ENCODE data around the gene RAE1. TPM values are rescaled to one million over a fixed set of nuclear protein-coding genes. Genes with fewer than 3 reads are reported as not detected.

Gene RAE1
- total and polyA plus RNA-seq, 2 donors (not counting 3 experiments of a cell fraction or from before 2014, with no cell fraction given), result 34.1 to 55.8 TPM

GRCh38 chr20:57352305-57352704 lies 1.2 kb downstream of the RAE1 start:
- no peaks in the 10 kb centered on the region for H4K20me1 ChIP-seq (replicated peaks; ENCODE audit: control insufficient read depth, extremely low read depth, insufficient read depth, low read length)
- BruUV-seq (replicated peaks), result no TSS peak
- POLR2A ChIA-PET, result no interaction called here
- peaks cover 9% of the 10 kb centered on the region for H3K4me1 ChIP-seq (ENCODE audit: control insufficient read depth, extremely low read depth, insufficient read depth, low read length)
- peaks cover 34% of the 10 kb centered on the region for H3K79me2 ChIP-seq (ENCODE audit: control insufficient read depth, insufficient read depth, low read length)
- H3K4me3 ChIP-seq (replicated peaks in 1 of 3; ENCODE audit: insufficient read depth in 1 of 3, low read depth in 1 of 3, low read length in 3 of 3), result peak overlapping the region in 1 of 3 experiments; percentile 72
- CTCF ChIA-PET, result no interaction called here
- TF ChIP-seq MYC (IDR thresholded peaks at IDR 0.05; ENCODE audit: low read depth, low read length) (no peak), CTCF (IDR thresholded peaks at IDR 0.05; ENCODE audit: extremely low read depth in 1 of 2, insufficient read depth in 1 of 2, low read depth in 1 of 2, low read length in 2 of 2) (no peak), POLR2A (IDR thresholded peaks at IDR 0.05; ENCODE audit: low read depth, low read length) (no peak), GATA2 (IDR thresholded peaks at IDR 0.05; ENCODE audit: insufficient read depth, insufficient read length, low read depth, low read length) (no peak), FOS (IDR thresholded peaks at IDR 0.05; ENCODE audit: borderline replicate concordance, insufficient read depth, low read length) (no peak), JUN (IDR thresholded peaks at IDR 0.05; ENCODE audit: borderline replicate concordance, insufficient read depth, insufficient read length, low read depth) (no peak)
- intact Hi-C loops (cut with micrococcal nuclease), result no loop called here
- no peaks in the 10 kb centered on the region for H3K9me3 ChIP-seq (replicated peaks; ENCODE audit: control insufficient read depth, insufficient read depth, low read length)
- no peaks in the 10 kb centered on the region for H3K9me1 ChIP-seq (replicated peaks; ENCODE audit: control insufficient read depth, extremely low read depth, insufficient read depth, low read length)
- no peak overlapping the region for H3K9ac ChIP-seq (replicated peaks; ENCODE audit: extremely low read depth, insufficient read depth, low read length)
- H3K27me3 ChIP-seq (ENCODE audit: control insufficient read depth in 2 of 2, insufficient read depth in 2 of 2, low read length in 2 of 2), result no peaks in the 10 kb centered on the region
- H2AFZ ChIP-seq (ENCODE audit: low read depth, low read length), result no peak overlapping the region
- peaks cover 24 to 25% of the 10 kb centered on the region in 2 experiments for H3K36me3 ChIP-seq (ENCODE audit: control insufficient read depth in 2 of 2, extremely low read depth in 1 of 2, insufficient read depth in 2 of 2, low read length in 2 of 2)
- DNase-seq (ENCODE audit: low read depth, low spot score), result no peak
- dilution Hi-C loops (cut with MboI; ENCODE audit: extremely low pct_ligation_motif_present, low sequenced_read_pairs), result no loop called here
- no peak overlapping the region for H3K27ac ChIP-seq (ENCODE audit: insufficient read depth, low read depth, low read length)
- peak; percentile 62 for FAIRE-seq
- H3K4me2 ChIP-seq (ENCODE audit: insufficient read depth, low read length), result peak overlapping the region; percentile 83

GRCh38 chr20:57353351-57353750 lies 2.3 kb downstream of the RAE1 start:
- dilution Hi-C loops (cut with MboI; ENCODE audit: extremely low pct_ligation_motif_present, low sequenced_read_pairs) (no loop called here), intact Hi-C loops (cut with micrococcal nuclease) (no loop called here)
- H3K9me3 ChIP-seq (replicated peaks; ENCODE audit: control insufficient read depth, insufficient read depth, low read length), result no peaks in the 10 kb centered on the region
- ChIA-PET CTCF (no interaction called here), POLR2A (no interaction called here)
- H3K36me3 ChIP-seq (ENCODE audit: control insufficient read depth in 2 of 2, extremely low read depth in 1 of 2, insufficient read depth in 2 of 2, low read length in 2 of 2), result peaks cover 24 to 25% of the 10 kb centered on the region in 2 experiments
- no peaks in the 10 kb centered on the region for H3K9me1 ChIP-seq (replicated peaks; ENCODE audit: control insufficient read depth, extremely low read depth, insufficient read depth, low read length)
- H3K9ac ChIP-seq (replicated peaks; ENCODE audit: extremely low read depth, insufficient read depth, low read length), result no peak overlapping the region
- H3K4me1 ChIP-seq (ENCODE audit: control insufficient read depth, extremely low read depth, insufficient read depth, low read length), result peaks cover 9% of the 10 kb centered on the region
- H3K79me2 ChIP-seq (ENCODE audit: control insufficient read depth, insufficient read depth, low read length), result peaks cover 34% of the 10 kb centered on the region
- H3K27me3 ChIP-seq (ENCODE audit: control insufficient read depth in 2 of 2, insufficient read depth in 2 of 2, low read length in 2 of 2), result no peaks in the 10 kb centered on the region
- H2AFZ ChIP-seq (ENCODE audit: low read depth, low read length), result no peak overlapping the region
- DNase-seq (ENCODE audit: low read depth, low spot score) (no peak), FAIRE-seq (no peak)
- BruUV-seq (replicated peaks), result no TSS peak
- TF ChIP-seq FOS (IDR thresholded peaks at IDR 0.05; ENCODE audit: borderline replicate concordance, insufficient read depth, low read length) (no peak), CTCF (IDR thresholded peaks at IDR 0.05; ENCODE audit: extremely low read depth in 1 of 2, insufficient read depth in 1 of 2, low read depth in 1 of 2, low read length in 2 of 2) (no peak), EZH2 (IDR thresholded peaks at IDR 0.05; ENCODE audit: borderline replicate concordance, low read depth, low read length, severe bottlenecking) (no peak), POLR2AphosphoS5 (IDR thresholded peaks at IDR 0.05; ENCODE audit: insufficient read depth, low read depth, low read length) (no peak)
- TF ChIP-seq, protein P1, sequence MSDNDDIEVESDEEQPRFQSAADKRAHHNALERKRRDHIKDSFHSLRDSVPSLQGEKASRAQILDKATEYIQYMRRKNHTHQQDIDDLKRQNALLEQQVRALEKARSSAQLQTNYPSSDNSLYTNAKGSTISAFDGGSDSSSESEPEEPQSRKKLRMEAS (IDR thresholded peaks at IDR 0.05; ENCODE audit: insufficient read depth, insufficient read length), result no peak
- no peak overlapping the region for H3K27ac ChIP-seq (ENCODE audit: insufficient read depth, low read depth, low read length)
- H3K4me2 ChIP-seq (ENCODE audit: insufficient read depth, low read length), result no peak overlapping the region
- H4K20me1 ChIP-seq (replicated peaks; ENCODE audit: control insufficient read depth, extremely low read depth, insufficient read depth, low read length), result no peaks in the 10 kb centered on the region
- no peak overlapping the region for H3K4me3 ChIP-seq (replicated peaks in 1 of 3; ENCODE audit: insufficient read depth in 1 of 3, low read depth in 1 of 3, low read length in 3 of 3)
